ENCODE measurements around the gene PROZ. TPM values are rescaled to one million over a fixed set of nuclear protein-coding genes. Genes with fewer than 3 reads are reported as not detected.

The PROZ gene
- total RNA-seq, 1 donor from 2014 or later: not detected

DNA sequence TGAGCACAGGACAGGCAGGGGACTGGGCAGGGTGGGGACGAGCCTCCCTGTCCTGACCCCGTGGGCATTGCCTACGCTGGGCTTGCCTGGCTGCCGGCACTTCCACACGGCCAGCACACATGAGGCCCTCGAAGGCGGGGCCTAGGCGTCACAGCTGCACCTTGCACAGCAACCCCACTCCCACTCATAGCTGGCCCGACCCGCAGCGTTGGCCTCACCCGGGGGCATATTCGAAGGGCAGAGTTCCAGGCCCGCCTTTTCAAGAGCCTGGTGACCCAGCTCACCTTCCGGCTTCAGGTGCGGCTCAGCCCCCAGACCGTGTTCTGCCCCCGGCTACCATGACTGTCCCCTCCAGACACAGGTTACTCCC is 16.9 kb upstream of the PROZ start:
- Mint-ChIP-seq H3K36me3 (ENCODE audit: low read depth, unreplicated experiment) (no peaks in the 10 kb centered on the region), H3K4me3 (ENCODE audit: unreplicated experiment) (no peak overlapping the region), H3K9me3 (ENCODE audit: unreplicated experiment) (peaks cover 3% of the 10 kb centered on the region), H3K27me3 (ENCODE audit: low read depth, unreplicated experiment) (peaks cover 17% of the 10 kb centered on the region), H3K27ac (ENCODE audit: unreplicated experiment) (no peak overlapping the region), H3K4me1 (ENCODE audit: low read depth, unreplicated experiment) (no peaks in the 10 kb centered on the region)
- H3K4me2 ChIP-seq (ENCODE audit: low read length): no peak overlapping the region
- FAIRE-seq (no peak), DNase-seq (ENCODE audit: low read depth) (no peak)
- TF ChIP-seq EZH2 (IDR thresholded peaks at IDR 0.05; ENCODE audit: insufficient read depth, low read length) (no peak), CTCF (IDR thresholded peaks at IDR 0.05; ENCODE audit: insufficient read depth, low read depth, low read length) (no peak)
- H3K9me3 ChIP-seq (ENCODE audit: insufficient read depth, low read depth, low read length): no peaks in the 10 kb centered on the region
- peaks cover 7% of the 10 kb centered on the region for H3K27me3 ChIP-seq (ENCODE audit: insufficient read depth, low read length)
- no peak overlapping the region for H3K27ac ChIP-seq (ENCODE audit: low read depth, low read length)
- H4K20me1 ChIP-seq (ENCODE audit: insufficient read depth, low read length): no peaks in the 10 kb centered on the region
- no peaks in the 10 kb centered on the region for H3K79me2 ChIP-seq (ENCODE audit: insufficient read depth, low read length)
- H3K36me3 ChIP-seq (ENCODE audit: insufficient read depth, low read length): no peaks in the 10 kb centered on the region
- no peaks in the 10 kb centered on the region for H3K4me1 ChIP-seq (ENCODE audit: insufficient read depth, low read length)
- H3K9ac ChIP-seq (ENCODE audit: low read length): no peak overlapping the region
- H3K4me3 ChIP-seq (ENCODE audit: insufficient read depth, low read depth, low read length): no peak overlapping the region
- no peak overlapping the region for H2AFZ ChIP-seq (ENCODE audit: low read depth, low read length)

GRCh38 chr13:113142876-113143275 is 15.6 kb upstream of the PROZ start:
- DNase-seq (ENCODE audit: low read depth) (no peak), FAIRE-seq (no peak)
- Histone ChIP-seq H3K9me3 (ENCODE audit: insufficient read depth, low read depth, low read length) (no peaks in the 10 kb centered on the region), H3K27me3 (ENCODE audit: insufficient read depth, low read length) (peaks cover 1% of the 10 kb centered on the region), H3K36me3 (ENCODE audit: insufficient read depth, low read length) (no peaks in the 10 kb centered on the region), H2AFZ (ENCODE audit: low read depth, low read length) (no peak overlapping the region), H3K79me2 (ENCODE audit: insufficient read depth, low read length) (no peaks in the 10 kb centered on the region), H3K4me2 (ENCODE audit: low read length) (no peak overlapping the region), H4K20me1 (ENCODE audit: insufficient read depth, low read length) (no peaks in the 10 kb centered on the region), H3K27ac (ENCODE audit: low read depth, low read length) (no peak overlapping the region), H3K4me3 (ENCODE audit: insufficient read depth, low read depth, low read length) (no peak overlapping the region), H3K9ac (ENCODE audit: low read length) (no peak overlapping the region), H3K4me1 (ENCODE audit: insufficient read depth, low read length) (no peaks in the 10 kb centered on the region)
- Mint-ChIP-seq H3K27ac (ENCODE audit: unreplicated experiment) (no peak overlapping the region), H3K27me3 (ENCODE audit: low read depth, unreplicated experiment) (peaks cover 26% of the 10 kb centered on the region), H3K4me1 (ENCODE audit: low read depth, unreplicated experiment) (no peaks in the 10 kb centered on the region), H3K36me3 (ENCODE audit: low read depth, unreplicated experiment) (no peaks in the 10 kb centered on the region), H3K9me3 (ENCODE audit: unreplicated experiment) (no peaks in the 10 kb centered on the region), H3K4me3 (ENCODE audit: unreplicated experiment) (no peak overlapping the region)
- no peak for TF ChIP-seq EZH2 (IDR thresholded peaks at IDR 0.05; ENCODE audit: insufficient read depth, low read length)
- TF ChIP-seq CTCF (IDR thresholded peaks at IDR 0.05; ENCODE audit: insufficient read depth, low read depth, low read length): no peak

DNA sequence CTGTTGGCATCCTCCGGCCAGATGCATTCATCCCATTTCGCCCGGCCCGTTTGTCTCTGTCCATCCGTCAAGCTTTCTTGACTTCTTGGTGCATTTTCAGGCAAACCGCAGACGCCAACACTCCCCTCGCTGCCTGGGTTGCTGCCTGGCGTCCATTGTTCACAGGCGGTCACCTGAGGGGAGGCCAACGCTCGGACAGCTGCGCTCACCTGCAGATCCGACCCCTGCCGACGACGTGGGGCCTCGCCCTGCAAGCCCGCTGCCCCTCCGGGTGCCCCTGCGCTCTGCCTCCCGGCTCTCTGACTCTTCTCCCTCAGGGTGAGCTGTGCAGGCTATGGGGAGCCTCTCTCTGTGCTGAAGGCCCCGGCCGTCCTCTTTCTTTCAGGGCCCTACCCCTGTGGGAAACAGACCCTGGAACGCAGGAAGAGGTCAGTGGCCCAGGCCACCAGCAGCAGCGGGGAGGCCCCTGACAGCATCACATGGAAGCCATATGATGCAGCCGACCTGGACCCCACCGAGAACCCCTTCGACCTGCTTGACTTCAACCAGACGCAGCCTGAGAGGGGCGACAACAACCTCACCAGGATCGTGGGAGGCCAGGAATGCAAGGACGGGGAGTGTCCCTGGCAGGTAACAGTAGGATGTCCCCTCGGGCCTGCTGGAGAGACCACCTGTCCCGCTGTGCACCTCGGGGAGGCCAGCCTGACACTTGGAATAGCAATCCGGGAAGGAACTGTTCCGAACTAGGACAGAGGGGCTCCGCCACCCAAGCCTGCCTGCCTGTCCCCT is 14.8 kb upstream of the PROZ start:
- no peak overlapping the region for H3K4me3 Mint-ChIP-seq (ENCODE audit: unreplicated experiment)
- Histone ChIP-seq H3K4me3 (ENCODE audit: insufficient read depth, low read depth, low read length) (no peak overlapping the region), H3K4me1 (ENCODE audit: insufficient read depth, low read length) (no peaks in the 10 kb centered on the region), H3K4me2 (ENCODE audit: low read length) (no peak overlapping the region), H2AFZ (ENCODE audit: low read depth, low read length) (no peak overlapping the region), H3K9ac (ENCODE audit: low read length) (no peak overlapping the region), H3K36me3 (ENCODE audit: insufficient read depth, low read length) (no peaks in the 10 kb centered on the region), H3K9me3 (ENCODE audit: insufficient read depth, low read depth, low read length) (no peaks in the 10 kb centered on the region), H3K27me3 (ENCODE audit: insufficient read depth, low read length) (no peaks in the 10 kb centered on the region), H3K79me2 (ENCODE audit: insufficient read depth, low read length) (no peaks in the 10 kb centered on the region), H3K27ac (ENCODE audit: low read depth, low read length) (no peak overlapping the region), H4K20me1 (ENCODE audit: insufficient read depth, low read length) (no peaks in the 10 kb centered on the region)
- no peaks in the 10 kb centered on the region for H3K4me1 Mint-ChIP-seq (ENCODE audit: low read depth, unreplicated experiment)
- DNase-seq (ENCODE audit: low read depth) (no peak), FAIRE-seq (no peak)
- H3K36me3 Mint-ChIP-seq (ENCODE audit: low read depth, unreplicated experiment): no peaks in the 10 kb centered on the region
- peaks cover 26% of the 10 kb centered on the region for H3K27me3 Mint-ChIP-seq (ENCODE audit: low read depth, unreplicated experiment)
- no peak for TF ChIP-seq CTCF (IDR thresholded peaks at IDR 0.05; ENCODE audit: insufficient read depth, low read depth, low read length)
- TF ChIP-seq EZH2 (IDR thresholded peaks at IDR 0.05; ENCODE audit: insufficient read depth, low read length): no peak
- no peak overlapping the region for H3K27ac Mint-ChIP-seq (ENCODE audit: unreplicated experiment)
- H3K9me3 Mint-ChIP-seq (ENCODE audit: unreplicated experiment): no peaks in the 10 kb centered on the region

All from astrocyte (in vitro differentiated cells and primary cell).